GM18861 (cell line): ENCODE data around the gene LRCH4.
"Not testable (repeated sequence)": the region's sequence is repeated elsewhere in the genome, so short reads cannot be mapped to it uniquely, and the experiment has no call there.

ENCODE experiments used
- ATAC-seq: cut with Tn5 transposase; IDR thresholded peaks from one replicate; pipeline ENCODE4 v1.9.1; 2021; ENCODE audit not compliant: unreplicated experiment

LRCH4 gene

DNA sequence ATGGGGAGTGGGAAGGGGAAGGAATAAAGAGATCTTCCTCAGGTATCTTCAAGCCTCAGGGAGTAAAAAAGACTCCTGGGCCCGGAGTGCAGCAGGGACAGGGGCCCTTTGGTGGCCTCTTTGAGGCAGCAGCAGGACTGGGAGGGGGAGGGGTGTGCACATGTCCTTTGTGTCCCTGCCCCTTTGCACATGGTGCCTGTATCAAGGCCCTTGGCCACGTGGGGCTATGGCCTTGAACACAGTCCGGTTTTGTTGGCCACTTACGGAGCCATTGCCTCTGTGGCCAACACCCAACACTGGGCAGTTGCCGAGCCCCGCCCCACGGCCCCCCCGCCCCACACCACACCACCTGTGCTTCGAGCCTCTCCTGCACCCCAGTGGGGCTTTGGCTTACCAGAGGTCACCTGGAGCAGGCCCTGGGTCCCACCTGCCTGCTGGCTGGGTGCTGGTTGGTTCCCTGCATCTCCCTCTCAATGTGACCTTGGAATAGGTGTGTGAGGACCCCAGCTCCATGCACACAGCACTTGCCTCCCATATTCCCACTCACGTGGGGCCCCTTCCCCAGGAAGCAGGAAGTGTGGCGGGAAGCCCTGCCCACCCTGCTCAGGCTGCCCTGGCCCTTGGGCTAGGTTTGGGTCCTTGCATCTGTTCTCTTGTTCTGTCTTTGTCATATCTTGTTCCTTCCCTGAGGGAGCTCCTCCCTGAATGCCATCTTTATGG is 17.6 kb downstream of the LRCH4 start:
- ATAC-seq, result no peak

DNA sequence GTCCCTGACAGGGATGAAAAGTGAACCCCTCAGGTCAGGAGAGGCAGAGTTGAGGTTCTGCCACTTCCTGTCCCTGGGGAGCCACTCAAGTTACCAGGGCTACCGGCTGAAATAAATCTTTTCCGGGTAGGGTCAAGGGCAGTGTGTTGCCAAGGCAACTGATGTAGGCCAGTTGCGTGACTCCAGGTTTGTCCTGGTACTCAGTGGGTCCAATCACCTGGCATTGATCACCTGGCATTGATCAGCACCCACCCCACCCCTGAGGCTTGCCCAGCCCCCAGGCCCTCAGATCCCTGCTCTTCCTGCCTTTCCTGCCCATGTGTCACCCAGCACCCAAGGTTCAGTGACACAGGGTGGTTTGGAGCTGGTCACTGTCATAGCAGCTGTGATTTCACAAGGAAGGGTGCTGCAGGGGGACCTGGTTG is 18.2 kb downstream of the LRCH4 start:
- ATAC-seq, result no peak

DNA sequence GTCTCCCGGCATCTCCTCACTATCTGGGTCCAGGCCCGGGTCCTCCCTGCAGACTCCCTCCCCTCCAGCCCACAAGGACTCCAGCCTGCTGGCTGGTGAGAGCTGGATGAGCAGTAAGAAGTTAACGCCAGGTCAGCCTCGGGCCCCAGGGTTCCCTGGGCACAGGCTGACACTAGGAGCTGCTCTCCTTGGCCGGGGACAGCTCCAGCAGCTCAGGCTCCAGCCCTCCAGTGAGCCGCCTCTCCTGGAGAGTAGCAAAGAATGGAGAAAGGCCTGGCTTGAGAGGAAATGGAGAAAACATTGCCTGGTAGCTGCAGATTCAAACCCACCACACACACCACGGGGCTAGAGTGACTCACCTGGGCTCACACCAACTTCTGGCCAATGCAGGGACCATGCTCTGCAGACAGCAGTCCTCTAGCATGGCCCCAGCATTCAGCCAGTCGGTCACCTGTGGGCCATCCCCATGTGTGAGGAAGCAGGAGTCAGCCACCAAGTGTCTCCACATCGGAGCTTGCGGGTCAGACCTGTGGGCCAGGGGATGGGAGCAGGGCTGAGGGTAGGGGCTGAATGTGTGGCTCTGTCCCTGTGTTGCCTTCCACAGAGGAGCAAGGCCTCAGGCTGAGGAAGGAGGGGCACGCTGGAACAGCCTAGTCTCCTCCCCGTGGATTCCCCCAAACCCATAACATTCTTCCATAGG is 18.7 kb downstream of the LRCH4 start:
- no peak for ATAC-seq

DNA sequence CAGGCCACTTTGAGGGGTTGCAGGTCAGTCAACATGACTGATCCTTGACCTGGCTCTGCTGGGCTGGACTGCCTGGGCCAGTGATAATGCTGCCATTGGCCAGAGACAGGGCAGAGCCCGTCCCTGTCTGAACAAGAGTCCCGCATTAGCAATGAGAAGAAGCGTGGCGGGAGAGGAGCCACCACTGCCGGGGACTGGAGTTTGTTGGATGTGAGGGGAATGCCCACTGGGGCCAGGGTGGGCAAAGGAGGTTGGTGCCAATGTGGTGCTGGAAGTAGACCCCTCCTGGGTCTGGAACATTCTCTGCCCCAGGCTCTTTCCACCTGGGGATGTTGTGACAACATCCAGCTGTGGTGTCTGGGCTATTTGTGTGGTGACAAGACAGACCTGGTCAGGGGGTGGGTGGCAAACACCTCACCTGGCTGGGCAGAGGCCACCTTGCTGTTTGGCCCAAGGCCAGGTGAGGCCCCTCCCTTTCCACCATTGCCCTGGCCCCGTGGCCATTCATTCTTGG is 19.9 kb downstream of the LRCH4 start:
- no peak for ATAC-seq

DNA sequence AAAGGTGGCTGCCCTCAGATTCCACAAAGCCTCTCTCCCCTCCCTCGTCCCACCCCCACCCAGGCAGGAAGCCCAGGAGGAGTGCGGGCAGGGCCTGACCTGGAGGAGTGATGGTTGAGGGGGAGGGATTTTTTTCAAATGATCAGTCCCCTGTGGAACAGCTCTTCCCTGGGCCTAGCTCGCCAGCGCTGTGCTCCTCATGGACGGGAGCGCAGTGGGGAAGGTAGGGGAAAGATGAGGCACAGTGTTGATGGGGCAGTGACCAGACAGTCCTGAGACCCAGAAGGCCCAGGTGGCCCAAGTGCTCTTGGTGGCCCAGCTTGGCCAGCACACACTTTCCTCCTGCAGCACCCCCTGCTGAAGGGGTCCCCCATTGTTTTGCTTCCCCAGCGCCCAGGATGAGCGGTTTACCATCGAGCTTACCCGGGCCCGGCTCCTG is 20.8 kb downstream of the LRCH4 start:
- ATAC-seq, result no peak

DNA sequence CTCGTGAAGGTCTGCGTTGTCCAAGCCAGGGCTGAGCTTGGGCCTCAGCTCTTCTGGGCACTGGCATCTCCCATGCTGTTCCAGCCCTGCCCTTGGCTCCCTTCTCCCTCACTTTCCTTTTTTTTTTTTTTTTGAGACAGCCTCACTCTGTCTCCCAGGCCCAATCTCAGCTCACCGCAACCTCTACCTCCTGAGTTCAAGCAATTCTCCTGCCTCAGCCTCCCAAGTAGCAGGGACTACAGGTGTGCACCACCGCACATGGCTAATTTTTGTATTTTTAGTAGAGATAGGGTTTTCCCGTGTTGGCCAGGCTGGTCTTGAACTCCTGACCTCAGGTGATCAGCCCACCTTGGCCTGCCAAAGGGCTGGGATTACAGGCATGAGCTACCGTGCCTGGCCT is 21.5 kb downstream of the LRCH4 start:
- ATAC-seq, result not testable (repeated sequence)

DNA sequence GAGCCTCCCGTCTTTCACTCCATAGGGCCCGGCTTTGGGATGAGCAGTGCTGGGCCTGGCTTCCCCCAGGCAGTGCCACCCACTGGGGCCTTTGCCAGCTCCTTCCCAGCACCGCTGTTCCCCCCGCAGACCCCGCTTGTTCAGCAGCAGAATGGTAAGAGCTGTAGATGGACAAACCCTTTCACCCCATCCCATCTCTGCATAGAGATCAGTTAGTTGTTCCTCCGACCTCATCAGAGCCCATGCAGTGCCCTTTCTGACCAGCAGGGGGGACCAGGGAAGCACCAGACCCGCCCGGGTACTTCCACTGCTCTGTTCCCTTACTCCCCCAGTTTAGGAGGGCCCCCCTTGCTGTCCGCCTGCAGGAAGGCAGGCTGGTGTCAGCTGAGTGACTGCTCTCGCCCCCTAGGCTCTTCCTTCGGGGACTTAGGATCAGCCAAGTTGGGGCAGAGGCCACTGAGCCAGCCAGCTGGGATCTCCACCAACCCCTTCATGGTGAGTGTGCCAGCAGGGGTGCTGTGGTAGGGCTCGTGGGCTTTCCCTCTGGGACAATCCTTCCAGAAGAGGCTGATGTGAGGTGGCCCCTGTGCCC is 22.0 kb downstream of the LRCH4 start:
- ATAC-seq, result no peak

DNA sequence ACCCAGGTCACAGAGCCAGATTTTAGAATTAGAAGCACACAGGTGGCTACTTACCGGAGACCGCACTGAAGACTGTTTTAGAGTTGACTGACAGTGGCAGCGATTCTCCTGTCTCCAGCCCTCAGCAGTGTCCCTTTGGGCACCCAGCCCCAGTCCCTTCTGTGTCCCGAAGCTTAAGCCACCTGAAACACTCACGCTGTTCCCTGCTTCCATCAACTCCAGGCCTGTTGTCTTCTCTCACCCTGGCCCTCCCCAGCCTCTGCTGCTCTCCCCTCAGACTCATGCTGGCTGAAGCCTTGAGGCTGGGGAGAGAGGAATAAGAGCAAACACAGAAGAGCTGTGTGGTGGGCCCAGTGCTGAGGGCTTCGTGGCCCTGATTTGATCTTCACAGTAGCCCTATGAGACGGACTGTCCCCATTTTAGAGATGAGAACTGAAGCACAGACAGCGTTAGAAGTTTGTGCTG is 22.8 kb downstream of the LRCH4 start:
- no peak for ATAC-seq

DNA sequence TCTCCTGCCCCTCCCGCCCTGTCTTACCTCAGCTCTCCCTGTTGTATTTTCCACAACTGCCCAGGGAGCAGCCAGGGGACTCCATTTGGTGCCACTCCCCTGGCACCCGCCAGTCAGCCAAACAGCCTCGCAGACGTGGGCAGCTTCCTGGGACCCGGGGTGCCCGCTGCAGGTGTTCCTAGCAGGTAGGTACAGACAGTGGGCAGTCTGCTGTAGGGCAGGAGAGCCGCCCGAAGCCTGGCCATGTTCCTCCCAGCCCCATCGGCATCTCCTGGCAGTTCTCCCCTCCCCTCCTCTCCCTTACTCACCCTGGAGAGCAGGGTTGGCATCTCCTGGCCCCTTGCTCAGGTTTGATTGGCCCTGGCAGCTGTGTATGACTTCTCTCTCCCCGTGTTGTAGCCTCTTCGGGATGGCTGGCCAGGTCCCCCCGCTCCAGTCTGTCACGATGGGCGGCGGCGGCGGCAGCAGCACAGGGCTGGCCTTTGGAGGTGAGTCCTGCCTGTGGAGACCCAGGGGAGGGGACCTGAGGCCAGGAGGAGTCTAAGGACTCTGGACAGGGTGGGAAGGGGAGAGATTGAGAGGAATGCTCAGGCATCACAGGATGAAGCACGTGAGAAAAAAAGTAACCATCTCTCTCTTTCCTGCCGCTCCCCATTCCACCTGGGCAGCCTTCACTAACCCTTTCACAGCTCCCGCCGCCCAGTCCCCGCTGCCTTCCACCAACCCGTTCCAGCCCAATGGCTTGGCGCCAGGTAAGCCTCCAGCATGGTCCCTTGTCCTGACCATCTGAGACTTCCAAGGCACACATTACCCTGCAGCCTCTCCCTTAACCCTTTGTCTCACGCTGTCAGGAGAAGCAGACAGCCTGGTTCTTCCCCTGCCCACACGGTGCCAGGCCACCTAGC is 23.5 kb downstream of the LRCH4 start:
- ATAC-seq, result no peak

DNA sequence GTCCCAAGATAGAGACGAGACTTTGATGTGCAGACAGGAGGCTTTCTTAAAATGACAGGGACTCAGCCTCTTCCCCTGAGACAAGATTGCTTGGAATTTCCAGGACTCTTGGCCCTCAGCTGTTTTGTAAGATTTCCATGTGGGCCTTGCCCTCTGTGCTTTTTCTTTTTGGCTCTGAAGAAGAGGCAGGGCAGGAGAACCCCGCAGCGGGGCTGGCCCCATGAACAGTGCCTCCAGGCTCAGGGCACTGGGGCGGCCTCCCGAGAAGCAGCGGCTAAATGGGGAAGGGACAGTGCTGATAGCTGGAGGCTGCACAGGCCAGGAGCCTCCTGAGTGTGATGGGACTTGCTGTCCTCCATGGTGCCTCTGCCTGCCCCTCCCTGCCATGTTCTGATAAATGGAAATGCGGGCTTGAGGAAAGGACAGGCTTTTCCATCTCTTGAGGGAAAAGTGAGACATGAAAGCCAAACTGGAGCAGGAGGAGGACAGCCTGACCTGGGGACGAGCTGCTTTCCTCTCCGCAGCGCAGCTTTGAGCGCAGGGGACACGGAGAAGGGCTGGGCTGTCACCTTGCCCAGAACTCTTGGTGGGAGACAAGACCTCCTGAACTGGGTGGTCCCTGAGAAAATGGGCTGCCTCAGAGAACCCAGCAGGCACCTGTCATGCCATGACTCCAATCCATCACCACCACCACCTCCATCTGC is 24.3 kb downstream of the LRCH4 start:
- ATAC-seq, result no peak

DNA sequence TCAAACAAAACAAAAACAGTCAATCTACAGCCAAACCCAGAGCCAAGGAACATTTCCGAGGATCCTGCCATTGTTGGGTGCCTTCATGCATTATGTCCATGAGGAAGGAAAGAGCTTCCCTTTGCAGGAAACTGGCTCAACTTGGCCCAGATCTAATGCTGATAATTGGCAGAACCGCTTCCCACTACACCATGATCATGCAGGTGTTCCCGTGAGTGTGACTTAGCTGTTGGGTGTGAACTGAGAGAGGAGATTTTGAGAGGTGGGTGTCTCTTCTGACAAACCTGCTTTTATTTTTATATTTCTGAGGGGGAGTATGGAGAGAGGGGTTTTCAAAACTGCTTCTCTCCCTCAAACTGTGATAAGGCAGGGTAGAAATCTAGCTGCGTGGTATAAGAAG is 26.8 kb downstream of the LRCH4 start:
- ATAC-seq, result no peak

DNA sequence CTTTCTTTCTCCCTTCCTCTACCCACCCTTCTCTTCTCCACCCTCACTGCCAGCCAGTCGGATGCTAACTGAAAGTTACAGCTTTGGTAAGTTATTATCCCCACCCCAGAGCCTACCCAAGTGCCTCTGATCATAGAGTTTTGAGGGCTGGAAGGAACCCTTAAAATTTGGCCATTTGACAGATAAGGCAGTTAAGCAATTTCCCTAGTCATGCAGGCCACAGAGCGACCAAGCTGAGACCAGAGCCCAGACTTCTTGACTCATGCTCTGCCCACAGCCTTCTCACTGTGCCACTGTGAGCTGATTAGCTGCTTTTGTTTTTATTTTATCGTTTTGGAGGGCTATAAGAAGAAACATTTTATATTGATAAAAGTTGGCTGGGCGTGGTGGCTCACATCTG is 29.4 kb downstream of the LRCH4 start:
- no peak for ATAC-seq

DNA sequence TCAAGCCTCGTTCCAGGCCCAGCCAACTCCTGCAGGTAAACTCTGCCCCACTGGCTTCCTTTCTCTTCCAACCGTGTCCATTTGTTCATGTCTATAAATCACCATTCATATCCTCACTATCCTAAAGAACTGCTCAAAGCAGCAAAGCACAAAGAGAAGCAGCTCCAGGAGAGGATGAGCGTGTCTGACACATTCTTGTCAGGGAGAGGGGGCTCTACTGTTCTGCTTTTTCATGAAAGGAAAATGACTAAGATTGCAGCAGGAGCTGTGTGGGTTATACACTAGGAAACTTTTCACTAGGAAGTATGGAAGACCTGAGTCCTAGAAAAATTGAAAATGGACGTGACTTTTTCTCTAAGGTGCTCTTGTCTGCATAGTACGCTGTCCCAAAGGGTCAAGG is 30.2 kb downstream of the LRCH4 start:
- no peak for ATAC-seq

DNA sequence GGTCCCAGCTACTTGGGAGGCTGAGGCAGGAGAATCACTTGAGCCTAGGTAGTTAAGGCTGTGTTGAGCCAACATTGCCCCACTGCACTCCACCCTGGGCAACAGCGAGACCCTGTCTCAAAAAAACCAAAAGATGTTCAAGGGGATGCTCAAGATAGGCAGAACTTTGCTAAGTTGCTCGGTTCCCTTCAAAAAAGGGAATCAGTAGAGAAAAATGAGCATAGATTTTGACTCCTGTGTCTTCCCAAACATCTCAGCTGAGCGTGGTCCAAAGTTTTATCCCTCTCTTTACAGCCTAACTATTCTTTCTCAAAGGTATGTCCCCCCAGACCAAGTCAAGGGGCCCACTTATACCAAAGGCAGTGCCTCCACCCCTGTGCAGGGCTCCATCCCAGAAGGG is 32.9 kb downstream of the LRCH4 start:
- no peak for ATAC-seq

DNA sequence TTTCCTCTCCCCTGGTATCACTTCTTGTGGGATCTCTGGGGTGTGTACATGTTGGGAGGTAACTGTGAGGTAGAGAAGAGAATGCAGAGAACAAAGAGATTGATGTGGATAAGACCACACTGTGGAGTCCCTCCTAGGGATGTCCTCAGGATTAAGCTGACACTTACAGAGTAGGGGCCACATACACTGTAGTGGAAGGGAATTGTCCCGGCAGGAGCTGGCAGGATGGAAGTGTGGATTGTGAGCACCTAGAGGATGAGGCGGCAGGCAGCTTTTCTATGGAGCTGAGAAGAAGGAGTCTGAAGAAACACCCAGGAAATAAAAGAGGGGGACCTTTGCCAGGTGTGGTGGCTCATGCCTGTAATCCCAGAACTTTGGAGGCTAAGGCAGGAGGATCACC is 33.4 kb downstream of the LRCH4 start:
- ATAC-seq, result no peak

DNA sequence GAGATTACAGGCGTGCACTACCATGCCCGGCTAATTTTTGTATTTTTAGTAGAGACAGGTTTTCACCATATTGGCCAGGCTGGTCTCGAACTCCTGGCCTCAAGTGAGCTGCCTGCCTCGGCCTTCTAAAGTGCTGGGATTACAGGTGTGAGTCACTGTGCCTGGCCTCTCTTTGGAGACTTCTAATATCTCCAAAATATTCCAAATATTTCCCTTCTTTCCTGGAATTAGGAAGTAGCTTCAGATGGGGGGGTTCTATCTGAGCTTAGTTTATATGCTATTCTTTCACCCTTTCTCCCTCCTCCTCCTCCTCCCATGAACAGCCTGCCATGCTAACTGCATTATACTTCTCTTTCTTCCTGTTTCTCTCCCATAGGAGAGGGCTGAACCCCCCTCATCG is 37.5 kb downstream of the LRCH4 start:
- ATAC-seq, result not testable (repeated sequence)

DNA sequence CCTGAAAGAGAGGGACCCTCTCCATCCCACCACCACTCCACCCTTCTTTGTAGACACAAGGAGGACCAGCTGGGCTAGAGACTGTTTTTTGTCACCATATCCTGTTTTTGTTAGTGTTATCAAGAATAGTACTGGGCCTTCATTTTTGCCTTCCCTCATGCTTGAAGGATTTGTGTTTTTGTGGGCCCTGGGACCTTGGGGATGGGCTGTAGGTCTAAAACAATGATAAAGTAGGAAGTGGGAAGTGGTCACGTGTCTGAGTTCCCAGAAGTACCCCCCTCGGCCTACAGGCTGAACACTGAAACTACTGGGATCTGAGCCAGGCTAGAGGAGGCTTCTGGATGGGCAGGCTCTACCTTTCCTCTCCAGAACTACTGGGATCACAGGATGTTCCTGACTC is 38.1 kb downstream of the LRCH4 start:
- no peak for ATAC-seq

DNA sequence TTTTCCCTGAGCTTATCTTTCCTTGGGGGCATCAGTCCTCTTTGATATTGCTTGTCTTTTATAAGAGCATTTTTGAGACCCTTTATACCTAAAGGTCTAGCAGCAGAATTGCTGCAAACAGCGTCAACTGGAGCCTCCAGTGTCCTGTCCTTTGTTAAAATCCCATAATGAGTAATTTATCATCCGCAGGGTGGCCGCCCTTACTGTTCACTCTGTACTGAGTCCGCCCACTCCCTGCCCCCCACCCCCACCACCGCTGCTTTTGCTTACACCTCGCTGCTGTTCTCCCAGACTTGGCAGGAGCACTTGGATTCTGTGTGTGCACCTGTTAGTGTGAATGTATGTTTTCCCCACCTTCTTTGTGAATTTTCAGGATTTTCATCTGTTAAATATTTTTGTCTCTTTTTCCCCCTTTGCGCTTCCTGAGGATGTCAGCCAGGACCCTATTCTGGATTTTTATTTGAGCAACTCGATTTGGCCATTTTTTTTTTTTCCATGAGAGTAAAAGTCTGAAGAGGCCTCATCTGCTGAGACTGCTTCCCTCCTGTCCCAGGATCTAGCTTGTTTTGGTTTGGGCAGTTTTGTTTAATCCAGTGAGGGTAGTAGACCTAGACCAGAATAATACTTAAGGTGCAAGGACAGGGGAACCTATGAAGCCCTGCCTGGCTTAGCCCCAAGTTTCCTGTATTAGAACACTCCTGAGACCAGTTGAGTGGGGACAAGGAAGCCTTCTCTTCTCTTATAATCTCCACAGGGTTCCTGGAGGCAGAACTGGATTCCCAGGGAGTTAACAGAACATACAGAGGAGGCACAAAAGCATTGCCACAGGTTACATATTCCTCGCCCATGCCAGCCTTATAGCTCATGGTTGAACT is 38.8 kb downstream of the LRCH4 start:
- ATAC-seq, result no peak

DNA sequence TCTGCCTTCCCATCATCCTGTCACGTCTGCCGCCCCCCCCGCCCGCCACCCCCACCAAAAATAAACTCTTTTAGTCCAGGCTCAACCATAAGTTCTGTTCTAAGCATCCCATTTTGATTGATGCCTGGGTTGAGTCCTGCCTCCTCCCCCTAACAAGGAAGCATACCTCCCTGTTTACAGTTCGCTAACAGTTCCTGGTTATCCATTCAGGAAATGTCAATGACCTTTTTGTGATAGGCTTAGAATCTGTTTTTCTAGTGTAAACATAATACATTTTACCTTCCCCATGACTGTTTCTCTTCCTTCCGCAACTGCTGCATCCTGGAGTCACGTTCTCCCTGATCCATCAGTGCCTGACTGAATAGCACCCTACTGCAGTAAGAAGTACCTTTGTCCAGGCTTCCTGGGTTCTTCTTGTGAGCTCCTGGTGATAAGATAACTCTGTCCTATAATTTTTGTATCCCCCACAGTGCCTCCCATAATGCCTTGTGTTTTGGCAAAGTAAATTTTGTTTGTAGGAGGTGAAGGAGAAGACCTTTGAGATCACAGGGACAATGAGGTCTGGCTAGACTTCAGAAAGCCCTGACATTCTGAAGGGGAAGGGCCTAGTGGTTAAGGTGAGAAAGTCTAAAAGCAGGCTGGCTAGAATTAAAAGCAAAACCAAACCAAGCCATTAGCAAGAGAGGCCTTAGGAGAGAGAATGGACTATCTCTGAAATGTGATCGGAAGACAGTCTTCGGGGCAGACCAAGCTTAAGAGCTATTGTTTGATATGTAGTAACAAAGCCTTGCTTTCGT is 39.6 kb downstream of the LRCH4 start:
- no peak for ATAC-seq
